Measurements from ENCODE around the gene PACRG.

DNA sequence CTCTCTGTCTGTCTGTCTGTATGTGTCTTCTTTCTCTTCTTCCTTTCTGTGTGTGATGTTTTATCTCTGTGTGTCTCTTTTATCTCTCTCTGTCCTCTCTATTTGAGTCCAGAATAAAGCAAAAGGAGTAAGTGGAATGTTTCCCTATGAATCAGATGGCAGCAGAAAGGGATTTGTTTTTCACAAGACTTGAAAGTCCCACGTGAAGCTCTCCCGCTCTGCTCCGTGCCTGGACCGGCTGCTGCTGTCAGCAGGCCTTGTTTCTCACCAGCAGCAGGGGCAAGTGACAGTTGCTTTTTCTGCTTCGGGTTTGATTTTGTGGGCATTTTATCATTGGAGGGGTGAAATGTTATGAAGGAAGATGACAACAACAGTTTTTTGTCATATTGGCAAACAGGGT is 212.7 kb downstream of the PACRG start:
- TF ChIP-seq, protein P1, sequence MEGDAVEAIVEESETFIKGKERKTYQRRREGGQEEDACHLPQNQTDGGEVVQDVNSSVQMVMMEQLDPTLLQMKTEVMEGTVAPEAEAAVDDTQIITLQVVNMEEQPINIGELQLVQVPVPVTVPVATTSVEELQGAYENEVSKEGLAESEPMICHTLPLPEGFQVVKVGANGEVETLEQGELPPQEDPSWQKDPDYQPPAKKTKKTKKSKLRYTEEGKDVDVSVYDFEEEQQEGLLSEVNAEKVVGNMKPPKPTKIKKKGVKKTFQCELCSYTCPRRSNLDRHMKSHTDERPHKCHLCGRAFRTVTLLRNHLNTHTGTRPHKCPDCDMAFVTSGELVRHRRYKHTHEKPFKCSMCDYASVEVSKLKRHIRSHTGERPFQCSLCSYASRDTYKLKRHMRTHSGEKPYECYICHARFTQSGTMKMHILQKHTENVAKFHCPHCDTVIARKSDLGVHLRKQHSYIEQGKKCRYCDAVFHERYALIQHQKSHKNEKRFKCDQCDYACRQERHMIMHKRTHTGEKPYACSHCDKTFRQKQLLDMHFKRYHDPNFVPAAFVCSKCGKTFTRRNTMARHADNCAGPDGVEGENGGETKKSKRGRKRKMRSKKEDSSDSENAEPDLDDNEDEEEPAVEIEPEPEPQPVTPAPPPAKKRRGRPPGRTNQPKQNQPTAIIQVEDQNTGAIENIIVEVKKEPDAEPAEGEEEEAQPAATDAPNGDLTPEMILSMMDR (IDR thresholded peaks at IDR 0.05): no peak
- no peak for TF ChIP-seq POLR2A (IDR thresholded peaks at IDR 0.05)
- no peak for TF ChIP-seq POLR2AphosphoS5 (IDR thresholded peaks at IDR 0.05)

Measured in stomach (tissue), 4 donors.